DMS114 treated with DMSO at 0.1 percent for 48 hours (cell line): ENCODE results near the gene DAGLB.
"Not testable (repeated sequence)": the region's sequence is repeated elsewhere in the genome, so short reads cannot be mapped to it uniquely, and the experiment has no call there.

Experiments
- DNase-seq: peaks from one replicate; lab custom pipeline; 2025; ENCODE audit not compliant: unreplicated experiment; lab: John Stamatoyannopoulos, UW

The DAGLB gene

DNA sequence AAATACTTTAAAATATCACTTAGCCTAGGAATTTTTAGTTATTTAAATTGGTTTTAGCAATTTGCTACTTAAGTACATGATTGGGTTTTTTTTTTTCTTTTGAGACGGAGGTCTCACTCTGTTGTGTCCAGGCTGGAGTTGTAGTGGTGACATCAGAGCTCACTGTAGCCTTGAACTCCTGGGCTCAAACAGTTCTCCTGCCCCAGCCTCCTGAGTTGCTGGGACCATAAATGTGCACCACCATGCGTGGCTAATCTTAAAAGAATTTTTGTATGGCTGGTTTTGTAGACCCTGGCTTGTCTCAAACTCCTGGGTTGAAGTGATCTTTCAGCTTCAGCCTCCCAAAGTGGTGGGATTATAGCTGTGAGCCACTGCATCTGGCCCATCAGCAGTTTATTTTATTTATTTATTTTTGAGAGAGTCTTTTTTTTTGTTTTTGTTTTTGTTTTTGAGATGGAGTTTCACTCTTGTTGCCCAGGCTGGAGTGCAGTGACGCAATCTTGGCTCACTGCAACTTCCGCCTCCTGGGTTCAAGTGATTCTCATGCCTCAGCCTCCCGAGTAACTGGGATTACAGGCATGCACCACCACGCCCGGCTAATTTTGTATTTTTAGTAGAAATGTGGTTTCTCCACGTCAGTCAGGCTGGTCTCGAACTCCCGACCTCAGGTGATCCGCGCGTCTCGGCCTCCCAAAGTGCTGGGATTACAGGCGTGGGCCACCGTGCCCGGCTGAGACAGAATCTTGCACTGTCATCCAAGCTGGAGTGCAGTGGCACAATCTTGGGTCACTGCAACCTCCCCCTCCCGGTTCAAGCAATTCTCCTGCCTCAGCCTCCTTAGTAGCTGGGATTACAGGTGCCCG is 47.3 kb downstream of the DAGLB start:
- DNase-seq: not testable (repeated sequence)

DNA sequence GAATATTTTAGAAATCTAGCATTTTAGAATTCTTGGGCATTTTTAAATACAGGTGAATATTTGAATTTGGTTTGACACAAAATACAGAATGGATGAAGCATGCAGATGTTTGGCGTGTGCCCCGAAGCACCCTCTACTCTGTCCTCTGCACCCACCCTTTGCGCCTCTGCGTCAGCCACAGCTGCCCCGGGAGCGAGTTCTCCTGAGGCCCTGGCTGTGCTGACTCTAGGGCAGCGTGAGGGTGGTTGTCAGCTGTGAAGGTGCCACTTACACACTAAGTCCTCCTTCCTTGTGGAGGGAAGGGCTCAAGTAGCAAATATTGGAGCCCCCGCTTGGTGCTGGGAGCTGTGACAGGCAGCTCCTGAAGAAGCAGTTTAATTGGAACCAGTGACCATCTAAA is 48.4 kb downstream of the DAGLB start:
- DNase-seq: no peak

DNA sequence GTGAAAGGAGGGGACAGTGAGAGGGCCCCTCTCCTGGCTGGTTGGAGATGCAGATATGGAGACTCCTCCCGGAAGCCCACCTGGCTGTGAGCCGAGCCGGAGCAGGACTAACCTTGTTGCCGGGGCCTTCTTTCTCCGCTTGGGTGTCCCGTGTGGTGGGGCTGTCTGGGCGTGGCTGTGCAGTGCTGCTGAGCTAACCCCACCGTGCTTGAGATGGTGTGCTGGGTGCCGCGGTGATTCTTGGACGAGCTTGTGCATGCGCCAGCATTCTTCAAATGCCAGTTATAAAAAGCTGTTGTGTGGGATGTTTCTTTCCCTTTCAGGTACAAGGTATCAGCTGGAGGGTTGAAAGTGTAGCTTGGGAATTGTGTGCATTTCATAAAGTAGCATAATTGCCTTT is 48.8 kb downstream of the DAGLB start:
- no peak for DNase-seq

DNA sequence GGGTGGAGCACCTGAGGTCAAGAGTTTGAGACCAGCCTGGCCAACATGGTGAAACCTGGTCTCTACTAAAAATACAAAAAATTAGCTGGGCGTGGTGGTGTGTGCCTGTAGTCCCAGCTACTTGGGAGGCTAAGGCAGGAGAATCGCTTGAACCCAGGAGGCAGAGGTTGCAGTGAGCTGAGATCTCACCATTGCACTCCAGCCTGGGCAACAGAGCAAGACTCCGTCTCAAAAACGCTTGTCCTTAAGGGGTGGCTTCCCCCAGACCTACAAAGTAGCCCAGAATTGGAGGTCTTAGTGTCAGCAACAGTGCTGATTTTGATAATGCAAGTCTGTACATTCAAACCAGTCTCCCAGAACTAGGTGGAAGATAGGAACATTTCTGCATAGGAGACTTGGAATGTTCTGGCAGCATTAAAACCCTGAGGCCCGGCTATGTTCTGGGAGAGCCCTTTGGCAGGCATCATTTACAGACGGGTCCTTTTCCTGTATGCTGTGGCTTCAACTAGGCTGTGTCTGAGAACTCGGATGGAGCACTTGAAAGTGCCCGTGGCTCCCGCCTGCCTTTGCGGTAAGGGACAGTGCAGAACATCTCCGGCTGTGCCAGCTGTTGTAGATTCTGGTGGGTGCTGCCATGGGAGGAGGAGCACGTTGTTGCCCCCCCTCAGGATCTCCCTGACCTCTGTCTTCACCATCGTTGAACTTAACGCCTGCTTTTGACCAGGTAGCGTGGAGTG is 49.8 kb downstream of the DAGLB start:
- DNase-seq: not testable (repeated sequence)

DNA sequence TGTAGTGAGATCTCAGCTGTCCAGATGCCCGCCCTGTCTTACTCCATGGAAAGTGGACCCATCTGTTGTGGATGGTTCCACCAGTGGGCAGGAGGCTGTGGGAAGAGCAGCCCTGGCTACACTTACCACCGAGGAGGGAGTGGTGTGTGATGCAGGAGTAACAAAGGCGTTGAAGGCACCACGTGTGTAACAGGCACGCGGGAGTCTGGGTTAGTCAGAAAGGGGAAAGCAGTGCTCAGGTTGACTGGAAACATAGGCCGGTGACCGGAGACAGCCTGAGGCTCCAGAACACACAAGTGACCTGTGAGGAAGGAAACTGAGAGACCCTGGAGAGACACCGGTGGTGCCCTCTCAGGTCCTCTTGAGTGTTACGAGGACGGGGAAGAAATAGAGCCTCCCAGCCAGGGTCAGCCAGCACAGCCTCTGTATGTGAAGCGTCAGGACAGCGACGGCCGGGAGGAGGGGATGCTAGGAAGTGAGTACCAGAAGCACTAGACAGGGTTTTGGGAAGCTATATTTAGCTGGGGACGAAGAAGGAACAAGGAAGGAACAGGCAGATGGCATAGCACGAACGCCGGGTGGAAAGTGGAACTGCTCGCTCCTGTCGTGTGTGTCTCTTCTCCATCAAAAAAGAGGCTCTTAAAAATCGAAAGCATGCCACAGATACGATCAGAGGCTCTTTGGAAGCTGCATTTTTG is 51.7 kb downstream of the DAGLB start:
- DNase-seq: no peak

DNA sequence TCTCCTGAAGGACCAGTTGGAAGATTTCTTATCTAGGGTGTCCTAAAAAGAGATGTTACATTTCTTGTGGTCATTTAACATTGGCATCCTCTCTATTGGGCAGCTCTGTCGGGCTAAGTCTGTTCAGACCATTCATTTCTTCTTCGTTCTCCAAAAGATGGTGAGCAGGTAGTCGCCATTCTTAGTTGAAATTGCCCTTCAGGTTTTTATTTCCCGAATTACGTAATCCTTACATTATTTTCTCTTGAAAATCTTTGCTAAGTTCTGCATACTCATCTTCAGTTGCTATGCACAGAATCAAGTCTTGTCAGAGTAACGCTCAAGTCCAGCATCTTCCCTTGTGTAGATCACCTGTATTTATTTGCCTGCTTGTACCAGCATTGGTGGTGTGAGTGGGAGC is 53.6 kb downstream of the DAGLB start:
- DNase-seq: no peak

DNA sequence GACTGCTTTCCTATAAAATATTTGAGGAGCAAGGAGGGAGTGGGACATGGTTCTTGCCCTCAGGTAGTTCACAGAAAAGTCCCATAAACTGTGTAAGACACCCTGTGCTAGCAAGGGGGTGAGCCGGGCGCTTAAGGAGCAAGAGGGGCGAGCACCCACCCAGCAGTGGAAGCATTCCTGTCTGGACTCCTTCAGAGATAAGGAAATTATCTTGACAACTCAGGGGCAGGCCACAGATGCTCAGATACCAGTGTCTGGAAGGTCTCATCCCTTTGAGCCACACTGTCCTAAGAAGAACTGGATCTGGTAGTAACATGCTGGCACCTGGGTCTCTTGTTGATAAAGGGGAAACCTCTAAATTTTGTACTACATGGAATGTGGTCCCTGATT is 54.1 kb downstream of the DAGLB start:
- DNase-seq: no peak

DNA sequence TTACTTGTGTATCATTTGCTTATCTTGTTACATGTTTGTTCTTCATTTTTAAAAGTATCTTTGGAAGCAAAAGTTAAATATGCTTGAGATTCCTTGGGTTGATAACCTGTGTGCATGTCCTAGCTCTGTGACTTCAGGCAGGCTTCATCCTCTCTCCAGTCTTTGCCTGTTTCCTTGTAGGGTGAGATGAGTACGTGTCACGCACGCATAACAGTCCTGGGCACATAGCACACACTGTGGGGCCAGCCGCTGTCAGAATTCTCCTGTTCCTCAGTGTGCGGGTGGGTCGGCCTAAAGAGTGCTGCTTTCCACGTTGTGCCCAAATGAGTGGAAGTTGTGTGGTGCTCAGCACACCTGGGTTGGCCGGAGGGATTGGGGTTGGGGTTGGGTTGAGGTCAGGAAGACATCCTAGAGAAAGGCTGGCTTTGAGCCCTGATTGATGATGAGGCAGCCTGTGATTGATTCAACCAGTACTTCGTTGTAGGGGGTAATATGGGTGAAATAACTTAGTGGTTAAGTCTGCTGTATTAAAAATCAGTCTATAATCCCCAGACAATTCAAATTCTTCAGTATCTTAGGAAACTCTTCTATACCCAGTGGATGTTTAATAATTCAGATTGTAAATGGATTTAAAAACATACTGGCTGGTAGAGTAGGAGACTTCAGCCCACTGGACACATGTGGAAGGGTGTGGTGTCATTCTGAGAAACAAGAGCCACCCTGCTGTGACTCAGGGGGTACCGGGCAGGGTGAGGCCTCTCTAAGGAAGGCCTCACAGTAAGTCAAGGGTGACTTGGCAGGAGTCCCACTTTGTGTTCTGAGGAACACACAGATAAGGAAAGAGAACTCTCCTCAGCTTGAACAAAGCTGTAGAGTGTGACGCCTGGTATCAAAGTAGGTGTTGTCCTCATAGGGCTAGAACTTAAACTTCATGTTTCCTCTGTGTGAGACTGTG is 54.8 kb downstream of the DAGLB start:
- no peak for DNase-seq

DNA sequence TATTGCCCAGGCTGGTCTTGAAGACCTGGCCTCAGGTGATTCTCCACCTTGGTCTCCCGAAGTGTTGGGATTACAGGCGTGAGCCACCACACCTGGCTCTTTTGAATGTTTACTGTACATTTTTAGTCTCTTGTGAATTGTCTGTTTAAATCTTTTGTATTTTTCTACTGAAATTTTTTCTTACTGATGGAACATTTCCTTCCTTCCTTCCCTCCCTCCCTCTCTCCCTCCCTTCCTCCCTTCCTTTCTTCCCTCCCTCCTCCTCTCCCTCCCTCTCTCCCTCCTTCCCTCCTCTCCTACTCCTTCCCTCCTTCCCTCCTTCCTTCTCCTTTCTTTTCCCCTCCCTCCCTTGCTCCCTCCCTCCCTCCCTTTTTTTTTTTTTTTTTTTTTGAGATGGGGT is 58.0 kb downstream of the DAGLB start:
- DNase-seq: no peak

DNA sequence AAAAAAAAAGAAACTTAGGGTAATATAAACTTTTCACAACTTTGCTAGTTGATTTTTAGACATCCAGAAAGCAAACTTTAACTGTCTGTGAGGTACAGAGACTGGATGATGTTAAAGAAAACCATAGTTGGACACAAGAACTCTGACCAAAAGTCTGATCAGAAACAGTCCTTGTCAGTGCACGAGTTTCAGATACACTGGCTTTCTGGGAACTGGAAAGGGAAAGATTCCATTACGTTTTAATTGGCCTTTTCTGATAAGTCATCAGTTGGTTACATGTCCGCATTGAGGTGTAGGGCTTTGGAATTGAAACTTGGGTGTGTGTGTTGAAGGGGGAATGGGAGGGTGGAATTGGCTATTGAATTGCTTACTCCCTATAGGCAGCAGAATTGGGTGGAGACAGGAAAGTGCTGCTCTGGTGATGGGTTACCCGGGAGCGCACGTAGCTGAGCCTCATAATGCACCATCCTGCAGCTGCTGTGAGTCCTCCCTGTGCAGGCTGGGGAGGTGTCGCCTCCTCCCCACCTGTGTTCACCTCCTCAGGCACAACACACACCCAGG is 59.9 kb downstream of the DAGLB start:
- DNase-seq: no peak

DNA sequence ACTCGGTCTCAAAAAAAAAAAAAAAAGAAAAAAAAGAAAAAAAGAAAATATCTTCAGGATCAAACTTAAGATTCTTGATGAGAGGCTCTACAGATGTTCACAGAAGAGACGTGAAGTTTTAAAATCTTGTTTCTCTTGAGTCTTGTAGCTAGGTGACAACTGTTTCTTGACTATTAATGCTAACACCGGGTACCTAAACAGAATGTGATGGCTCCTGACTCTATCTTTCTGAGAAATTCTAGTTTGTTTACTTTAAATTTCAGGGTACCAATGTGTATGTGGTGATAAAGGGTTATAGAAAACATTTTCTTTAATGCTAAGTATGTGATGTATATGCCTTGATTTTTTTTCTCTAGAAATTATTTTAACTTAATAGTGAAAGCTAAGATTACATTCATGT is 61.0 kb downstream of the DAGLB start:
- no peak for DNase-seq

DNA sequence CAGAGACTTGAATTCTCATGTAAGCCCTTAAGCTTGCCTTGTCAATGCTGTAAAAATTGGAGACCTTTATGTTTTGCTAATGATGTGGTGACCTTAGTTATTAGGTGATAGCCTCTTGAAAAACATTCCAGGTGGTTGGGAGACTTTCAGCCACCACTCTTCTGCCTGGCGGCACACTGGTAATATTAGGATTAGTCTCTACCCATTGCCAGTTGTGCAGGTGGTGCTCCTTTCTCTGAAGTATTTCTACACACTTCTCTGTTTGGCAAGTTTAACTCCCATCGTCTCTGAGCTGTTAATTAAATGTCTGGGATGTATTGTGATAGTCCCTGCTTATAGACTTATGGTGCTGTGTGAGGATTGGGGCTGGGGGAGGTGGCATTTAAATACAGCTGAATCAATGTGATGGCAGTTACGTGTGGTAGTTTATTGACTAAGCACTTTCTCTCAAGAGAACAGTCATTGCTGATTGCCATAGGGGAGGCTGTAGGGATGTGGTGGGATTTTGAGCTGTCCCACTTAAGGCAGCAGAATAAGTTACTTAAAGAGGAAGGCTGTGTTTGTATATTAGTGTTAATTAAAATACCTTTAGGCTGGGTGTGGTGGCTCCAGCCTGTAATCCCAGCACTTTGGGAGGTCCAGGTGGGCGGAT is 61.7 kb downstream of the DAGLB start:
- no peak for DNase-seq

DNA sequence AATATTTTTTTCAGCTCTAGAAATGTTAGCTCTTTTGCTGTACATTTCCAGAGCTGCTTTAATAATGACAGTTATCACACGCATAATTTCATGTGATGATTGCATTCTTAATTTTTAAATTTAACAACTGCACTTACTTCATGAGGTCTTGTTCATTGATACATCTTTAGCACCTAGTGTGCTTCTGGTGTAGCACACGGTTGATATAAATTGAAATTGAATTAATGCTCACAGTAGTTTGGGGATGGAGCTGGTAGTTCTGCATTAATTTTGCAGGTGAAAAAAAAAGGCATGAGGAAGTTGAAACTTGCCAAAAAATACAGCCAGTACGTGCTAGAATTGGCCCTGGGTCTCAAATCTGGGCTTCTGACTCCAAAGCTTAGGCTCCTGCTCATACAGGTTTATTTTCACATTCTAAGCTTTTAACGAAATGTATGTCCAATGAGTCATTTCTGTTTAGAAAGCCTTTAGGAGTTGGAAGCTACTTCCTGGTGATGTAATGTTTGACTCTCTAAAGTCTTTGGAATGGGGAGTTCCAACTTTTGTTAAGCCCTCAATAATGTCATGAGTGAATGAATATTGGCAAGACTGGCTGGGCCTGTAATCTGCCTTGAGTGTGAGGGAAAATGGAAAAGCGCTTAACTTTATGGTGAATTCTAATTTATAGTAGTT is 62.5 kb downstream of the DAGLB start:
- DNase-seq: no peak

DNA sequence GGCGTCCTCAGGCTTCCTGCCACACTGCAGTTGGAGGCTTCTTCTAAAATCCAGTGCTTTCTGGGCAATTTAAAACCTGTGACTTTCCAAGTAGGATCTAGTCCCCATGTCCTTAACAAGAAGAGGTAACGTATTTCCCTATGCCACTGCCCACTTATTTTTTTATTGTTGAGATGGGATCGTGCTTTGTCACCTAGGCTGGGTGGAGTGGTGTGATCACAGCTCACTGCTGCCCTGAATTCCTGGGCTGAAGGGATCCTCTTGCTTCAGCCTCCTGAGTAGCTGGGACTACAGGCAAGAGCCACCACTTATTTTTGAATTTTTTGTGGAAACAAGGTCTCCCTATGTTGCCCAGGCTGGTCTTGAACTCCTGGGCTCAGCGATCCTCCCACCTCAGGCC is 63.4 kb downstream of the DAGLB start:
- no peak for DNase-seq

DNA sequence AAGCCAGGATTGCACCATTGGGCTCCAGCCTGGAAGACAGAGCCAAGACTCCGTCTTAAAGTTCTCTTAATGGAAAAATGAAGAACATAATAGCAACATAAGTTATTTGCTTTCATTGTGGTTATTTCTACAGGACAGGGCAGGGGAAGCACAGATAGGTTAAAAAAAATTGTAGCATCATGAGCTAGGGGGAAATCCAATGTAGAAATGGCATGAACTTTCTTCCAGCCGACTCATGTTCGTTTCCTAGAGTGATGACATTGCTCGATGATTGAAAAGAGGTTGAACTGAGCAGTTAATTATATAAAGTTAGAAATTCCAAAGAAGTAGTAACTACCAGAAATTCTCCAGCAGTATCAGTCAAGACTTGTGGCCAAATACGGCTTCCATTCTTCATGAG is 64.9 kb downstream of the DAGLB start:
- DNase-seq: no peak

DNA sequence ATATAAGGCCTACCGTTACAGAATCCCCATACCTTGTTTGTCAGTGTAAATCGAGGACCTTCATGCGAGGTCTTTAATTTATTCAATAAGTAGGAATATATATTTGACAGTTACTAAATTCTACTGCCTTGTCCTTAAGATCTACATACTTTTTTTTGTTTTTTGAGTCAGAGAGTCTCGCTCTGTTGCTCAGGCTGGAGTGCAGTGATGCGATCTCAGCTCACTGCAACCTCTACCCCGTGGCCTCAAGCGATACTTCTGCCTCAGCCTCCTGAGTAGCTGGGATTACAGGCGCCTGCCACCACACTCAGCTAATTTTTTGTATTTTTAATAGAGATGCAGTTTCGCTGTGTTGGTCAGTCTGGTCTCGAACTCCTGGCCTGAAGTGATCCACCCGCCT is 65.9 kb downstream of the DAGLB start:
- not testable (repeated sequence) for DNase-seq

DNA sequence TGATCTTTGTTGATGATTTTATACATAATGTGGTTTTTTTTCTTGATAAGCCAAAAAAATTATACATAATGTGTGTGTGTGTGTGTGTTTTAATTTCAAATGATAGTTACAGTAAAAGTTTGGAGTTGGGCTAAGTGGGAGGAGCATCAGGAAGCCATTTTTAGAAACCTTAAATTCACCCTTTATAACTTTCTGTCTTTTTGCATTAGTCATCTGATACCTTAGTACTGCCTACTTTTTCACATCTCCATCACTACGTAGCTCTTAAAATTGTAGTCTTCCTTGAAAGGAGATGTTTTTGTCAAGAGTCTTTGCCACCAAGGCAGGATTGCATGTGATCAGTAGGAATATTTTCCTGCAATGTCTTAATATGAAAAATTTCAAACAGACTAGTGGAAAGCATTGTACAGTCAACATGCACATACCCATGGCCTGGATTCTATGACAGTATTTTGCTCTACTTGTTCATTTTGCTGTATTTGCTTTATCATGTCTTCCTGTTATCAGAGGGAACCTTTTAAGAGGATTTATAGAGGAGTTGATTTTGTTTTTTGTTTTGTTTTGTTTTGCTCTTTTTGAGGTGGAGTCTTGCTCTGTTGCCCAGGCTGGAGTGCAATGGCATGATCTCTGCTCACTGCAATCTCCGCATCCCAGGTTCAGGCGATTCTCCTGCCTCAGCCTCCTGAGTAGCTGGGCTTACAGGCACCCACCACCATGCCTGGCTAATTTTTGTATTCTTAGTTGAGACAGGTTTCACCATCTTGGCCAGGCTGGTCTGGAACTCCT is 67.3 kb downstream of the DAGLB start:
- DNase-seq: no peak

DNA sequence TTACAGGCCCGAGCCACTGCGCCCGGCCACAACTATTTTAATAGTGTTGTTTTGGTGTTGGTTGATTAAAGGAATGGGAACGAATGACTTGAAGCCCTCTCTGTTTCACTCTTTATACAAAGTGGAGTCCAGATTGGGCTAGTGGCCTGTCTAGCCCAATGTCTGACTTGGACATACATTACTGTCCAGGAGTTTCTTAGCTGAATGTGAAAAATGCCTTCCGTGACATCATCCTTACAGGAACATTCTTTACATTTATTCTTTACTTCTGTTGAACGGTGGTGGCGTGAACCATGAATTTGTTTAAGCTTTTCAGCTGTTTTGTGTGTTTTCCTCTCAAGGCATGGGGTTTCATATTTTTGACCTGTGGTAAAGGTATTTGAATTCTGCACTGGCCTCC is 67.9 kb downstream of the DAGLB start:
- no peak for DNase-seq

DNA sequence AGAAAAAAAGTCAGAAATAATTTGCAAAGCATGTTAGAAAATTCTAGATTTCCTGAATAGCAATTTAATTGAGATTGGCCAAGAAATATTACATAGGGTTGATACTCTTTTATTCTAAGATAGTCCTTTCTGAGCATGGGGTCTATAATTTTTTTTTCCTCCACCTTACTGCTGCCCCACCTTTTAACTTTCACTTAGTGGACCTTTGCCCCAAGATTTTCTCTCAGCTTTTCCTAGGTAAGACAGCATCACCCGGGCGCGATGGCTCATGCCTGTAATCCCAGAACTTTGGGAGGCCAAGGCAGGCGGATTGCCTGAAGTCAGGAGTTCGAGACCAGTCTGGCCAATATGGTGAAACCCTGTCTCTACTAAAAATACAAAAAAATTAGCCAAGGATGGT is 69.2 kb downstream of the DAGLB start:
- not testable (repeated sequence) for DNase-seq
